NCI-H1417 (cell line): ENCODE measurements around the gene AQP1.

Experiments used
- DNase-seq, 3 experiments: peaks; one replicate each; lab custom pipeline; 2025; lab: John Stamatoyannopoulos, UW

The AQP1 gene

DNA sequence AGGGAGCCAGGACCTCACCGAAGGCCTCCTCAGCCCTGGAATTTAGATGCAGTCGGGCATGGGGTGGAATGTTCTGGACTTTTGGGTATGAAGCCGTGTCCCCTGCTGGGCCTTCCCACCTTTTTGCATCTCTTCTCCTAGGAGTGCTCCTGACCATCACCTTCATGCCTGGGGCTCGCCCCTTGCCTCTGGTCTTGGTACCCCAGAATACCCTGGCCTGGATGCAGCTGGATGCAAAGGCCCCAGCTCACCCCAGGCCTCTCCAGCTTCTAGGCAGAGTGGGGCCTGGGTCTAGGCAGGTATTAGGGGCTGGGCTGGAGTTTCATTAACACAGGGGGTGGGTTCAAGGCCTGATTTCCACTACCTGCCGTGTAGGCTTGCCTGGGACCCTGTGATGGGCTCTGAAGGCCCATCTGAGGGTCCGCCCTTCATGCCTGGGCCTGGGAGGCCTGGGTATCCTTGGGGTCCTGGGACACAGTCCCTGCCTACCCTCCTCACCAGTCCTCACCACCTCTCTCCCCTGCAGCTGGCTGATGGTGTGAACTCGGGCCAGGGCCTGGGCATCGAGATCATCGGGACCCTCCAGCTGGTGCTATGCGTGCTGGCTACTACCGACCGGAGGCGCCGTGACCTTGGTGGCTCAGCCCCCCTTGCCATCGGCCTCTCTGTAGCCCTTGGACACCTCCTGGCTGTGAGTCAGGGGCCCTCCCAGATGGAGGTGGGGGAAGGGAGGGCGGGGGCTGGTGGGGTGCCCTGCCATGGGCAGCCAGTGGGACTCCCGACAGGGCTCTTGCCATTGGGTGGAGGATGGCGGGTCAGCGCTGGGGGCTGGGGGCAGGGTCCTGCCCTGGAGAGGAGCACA is 10.1 kb downstream of the AQP1 start:
- DNase-seq, result no peak

DNA sequence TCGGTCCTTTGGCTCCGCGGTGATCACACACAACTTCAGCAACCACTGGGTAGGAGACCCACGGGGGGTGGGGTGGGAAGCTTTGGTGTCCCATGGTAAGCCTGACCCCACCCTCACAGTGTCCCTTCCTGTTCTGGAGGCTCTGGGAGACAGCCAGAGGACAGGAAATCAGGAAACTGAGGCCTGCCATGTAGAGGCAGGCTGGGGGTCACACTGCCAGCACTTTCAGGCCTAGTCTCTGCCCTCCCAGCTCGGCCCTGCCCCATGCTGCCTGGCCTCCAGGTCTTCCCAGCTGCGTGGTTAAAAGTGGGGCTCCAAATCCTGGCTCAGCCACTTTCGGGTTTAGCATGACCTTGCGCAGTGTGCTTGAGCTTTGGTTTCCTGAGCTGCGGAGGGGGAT is 10.9 kb downstream of the AQP1 start:
- no peak for DNase-seq

DNA sequence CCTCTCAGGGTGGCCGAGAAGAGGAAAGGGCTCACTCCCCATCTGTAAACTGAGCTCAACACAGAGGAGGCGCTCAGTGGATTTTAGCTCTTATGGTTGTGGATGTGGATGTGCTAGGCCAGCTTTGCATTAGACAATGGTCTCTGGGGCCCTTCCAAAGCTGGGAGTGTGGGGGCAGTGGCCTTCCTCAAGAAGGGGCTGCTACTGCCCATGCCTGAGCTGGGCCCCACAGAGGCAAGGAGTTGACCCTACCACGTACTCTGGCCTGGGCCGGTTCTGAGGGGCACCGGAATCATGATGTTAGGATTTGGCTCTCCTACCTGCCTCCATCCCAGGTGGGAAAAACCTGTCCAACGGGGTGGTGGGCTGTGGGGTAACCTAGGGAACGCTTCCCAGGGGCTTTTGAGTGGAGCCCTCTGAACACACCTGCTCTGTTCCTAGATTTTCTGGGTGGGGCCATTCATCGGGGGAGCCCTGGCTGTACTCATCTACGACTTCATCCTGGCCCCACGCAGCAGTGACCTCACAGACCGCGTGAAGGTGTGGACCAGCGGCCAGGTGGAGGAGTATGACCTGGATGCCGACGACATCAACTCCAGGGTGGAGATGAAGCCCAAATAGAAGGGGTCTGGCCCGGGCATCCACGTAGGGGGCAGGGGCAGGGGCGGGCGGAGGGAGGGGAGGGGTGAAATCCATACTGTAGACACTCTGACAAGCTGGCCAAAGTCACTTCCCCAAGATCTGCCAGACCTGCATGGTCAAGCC is 11.5 kb downstream of the AQP1 start:
- DNase-seq, result no peak

DNA sequence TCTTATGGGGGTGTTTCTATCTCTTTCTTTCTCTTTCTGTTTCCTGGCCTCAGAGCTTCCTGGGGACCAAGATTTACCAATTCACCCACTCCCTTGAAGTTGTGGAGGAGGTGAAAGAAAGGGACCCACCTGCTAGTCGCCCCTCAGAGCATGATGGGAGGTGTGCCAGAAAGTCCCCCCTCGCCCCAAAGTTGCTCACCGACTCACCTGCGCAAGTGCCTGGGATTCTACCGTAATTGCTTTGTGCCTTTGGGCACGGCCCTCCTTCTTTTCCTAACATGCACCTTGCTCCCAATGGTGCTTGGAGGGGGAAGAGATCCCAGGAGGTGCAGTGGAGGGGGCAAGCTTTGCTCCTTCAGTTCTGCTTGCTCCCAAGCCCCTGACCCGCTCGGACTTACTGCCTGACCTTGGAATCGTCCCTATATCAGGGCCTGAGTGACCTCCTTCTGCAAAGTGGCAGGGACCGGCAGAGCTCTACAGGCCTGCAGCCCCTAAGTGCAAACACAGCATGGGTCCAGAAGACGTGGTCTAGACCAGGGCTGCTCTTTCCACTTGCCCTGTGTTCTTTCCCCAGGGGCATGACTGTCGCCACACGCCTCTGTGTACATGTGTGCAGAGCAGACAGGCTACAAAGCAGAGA is 12.2 kb downstream of the AQP1 start:
- DNase-seq, result no peak

DNA sequence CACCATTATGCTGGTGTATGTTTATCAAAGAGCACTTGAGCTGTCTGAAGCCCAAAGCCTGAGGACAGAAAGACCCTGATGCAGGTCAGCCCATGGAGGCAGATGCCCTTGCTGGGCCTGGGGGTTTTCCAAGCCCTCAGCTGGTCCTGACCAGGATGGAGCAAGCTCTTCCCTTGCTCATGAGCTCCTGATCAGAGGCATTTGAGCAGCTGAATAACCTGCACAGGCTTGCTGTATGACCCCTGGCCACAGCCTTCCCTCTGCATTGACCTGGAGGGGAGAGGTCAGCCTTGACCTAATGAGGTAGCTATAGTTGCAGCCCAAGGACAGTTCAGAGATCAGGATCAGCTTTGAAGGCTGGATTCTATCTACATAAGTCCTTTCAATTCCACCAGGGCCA is 13.0 kb downstream of the AQP1 start:
- DNase-seq, result no peak

DNA sequence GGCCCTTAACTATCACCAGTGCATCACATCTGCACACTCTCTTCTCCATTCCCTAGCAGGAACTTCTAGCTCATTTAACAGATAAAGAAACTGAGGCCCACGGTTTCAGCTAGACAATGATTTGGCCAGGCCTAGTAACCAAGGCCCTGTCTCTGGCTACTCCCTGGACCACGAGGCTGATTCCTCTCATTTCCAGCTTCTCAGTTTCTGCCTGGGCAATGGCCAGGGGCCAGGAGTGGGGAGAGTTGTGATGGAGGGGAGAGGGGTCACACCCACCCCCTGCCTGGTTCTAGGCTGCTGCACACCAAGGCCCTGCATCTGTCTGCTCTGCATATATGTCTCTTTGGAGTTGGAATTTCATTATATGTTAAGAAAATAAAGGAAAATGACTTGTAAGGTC is 13.5 kb downstream of the AQP1 start:
- no peak for DNase-seq

DNA sequence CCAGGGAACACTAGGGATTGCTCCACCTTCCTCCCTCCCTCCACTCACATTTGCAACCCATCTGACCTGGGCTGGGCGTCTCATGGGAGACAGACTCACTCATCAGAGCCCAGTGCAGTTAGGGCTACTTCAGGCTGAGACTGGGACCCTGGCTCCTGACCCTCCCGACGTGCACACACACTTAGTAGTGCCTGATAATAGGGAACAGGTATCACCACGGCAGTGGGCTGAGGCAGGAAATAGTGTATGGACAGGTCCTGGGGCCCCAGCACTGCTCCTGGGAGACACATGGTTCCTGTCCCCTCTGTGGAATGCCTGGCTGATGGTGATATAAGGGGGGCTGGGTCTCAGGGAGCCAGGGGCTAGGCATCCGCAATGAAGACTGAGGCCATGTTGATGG is 14.3 kb downstream of the AQP1 start:
- DNase-seq, result no peak

DNA sequence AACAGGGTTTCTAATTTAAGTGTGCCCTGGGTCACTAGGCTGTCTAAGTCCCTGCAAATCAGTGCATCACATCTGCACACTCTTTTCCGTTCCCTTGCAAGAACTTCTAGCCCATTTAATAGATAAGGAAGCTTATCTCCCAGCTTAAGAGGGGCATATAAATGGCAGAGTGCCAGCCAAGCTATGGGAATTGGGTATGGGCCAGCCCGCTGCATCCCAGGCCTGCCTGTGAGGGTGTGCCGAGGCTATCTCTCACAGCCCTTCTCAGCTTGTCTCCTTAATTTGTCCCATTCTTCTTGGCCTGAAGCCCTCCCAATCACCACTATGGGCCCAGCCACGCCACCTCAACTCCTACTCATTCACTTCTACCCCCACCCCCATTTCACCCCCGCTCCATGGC is 14.7 kb downstream of the AQP1 start:
- no peak for DNase-seq

DNA sequence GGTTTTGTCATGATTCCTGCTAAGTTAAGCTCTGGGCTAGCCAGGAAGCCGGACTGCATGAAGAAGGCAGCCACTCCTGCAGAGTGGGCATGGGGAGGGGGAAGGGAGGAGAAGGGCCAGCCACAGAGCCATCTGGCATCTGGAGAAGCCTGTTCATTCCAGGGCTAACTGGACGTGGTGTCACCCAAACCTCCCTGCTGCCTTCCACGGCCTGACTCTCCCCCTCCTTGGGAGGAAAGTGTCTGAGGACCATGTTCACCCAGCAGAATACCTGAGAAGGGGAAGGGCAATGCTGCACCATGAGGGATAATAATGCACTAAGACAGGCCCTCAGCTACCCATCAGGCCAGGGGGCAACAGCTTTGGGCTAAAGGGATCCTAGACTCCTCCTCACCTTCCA is 15.4 kb downstream of the AQP1 start:
- DNase-seq, result no peak

DNA sequence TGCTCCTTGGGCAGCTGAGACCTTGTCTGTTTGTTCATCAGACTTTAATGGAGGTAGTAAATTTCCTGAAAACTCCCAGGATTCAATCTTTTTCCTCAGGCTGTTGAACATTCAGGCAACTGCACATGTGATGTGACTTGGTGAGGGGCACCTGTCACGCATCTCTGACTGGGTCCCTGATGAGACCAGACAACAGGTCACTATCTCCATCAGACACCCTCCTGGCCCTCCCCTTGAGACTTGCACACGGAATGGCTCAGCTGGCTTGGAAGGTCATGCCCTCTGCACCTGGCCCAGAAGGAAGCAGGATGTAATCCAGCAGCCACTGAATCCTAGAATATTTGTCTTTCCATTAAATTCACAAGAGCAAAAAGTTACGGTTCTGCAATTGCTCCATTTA is 15.9 kb downstream of the AQP1 start:
- DNase-seq, result no peak

DNA sequence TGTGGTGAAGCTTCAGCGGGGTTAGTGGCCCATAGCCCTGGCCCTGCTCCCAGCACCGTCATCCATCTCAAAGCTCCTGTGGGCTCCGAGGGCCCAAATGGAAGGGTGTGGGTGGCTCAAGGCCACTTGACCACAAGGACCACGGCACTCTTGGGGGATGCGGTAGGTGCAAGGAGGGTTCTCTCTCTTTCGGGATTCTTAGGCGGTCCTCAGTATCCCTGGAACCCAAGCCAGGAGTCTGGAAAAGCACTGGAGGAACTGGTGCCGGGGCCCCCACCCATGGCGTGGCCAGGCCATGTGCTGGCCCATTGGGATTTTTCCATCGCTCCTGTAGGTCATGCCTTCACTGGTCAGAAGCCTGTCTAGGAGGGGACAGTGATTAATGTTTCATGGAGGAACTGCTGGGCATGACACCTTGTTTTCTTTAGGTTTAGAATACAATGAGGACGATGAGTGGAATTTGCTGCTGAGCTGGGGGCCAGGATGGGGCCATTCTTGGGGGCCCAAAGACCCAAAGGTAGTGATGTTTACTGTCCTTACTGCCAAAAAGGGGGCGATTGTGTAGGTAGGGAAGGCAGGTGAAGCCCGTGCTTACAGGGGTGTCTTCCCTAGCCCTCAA is 16.7 kb downstream of the AQP1 start:
- DNase-seq, result no peak

DNA sequence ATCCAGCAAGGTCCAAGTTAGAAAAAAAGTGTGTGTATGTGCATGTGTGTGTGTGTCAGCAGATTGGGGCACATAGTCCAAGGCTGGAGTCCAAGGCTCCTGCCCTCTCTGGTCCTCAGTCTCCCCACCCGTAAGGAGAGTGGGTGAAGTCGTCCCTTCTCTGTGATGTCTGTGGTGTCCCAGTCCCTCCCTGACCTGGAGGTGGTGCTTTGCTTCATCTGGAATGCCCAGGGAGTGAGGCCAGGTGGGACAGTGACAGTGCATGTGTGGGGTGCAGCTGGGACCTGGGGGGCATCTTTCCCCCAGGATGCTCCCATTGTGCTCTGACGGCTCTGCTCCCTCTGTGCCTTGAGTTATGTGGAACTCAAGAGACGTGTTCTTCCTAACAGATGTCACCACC is 18.0 kb downstream of the AQP1 start:
- no peak for DNase-seq

DNA sequence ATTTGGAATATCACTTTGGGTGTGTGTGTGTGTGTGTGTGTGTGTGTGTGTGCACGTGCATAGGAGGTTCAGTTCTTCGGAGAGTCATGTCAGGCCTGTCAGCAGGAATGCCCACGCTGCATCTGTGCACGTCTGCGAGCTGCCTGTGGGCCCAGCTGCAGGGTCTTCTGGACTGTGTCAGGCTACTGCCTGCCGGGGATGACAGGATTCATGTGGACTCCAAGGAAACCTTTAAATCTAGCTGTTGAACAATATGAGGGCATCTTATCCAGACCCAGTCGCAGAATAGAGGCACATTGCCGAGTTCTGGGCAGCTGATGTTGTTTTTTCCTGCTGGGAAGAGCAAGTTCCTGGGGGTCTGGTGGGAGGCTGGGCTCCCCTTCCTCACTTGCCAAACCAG is 19.0 kb downstream of the AQP1 start:
- no peak for DNase-seq

DNA sequence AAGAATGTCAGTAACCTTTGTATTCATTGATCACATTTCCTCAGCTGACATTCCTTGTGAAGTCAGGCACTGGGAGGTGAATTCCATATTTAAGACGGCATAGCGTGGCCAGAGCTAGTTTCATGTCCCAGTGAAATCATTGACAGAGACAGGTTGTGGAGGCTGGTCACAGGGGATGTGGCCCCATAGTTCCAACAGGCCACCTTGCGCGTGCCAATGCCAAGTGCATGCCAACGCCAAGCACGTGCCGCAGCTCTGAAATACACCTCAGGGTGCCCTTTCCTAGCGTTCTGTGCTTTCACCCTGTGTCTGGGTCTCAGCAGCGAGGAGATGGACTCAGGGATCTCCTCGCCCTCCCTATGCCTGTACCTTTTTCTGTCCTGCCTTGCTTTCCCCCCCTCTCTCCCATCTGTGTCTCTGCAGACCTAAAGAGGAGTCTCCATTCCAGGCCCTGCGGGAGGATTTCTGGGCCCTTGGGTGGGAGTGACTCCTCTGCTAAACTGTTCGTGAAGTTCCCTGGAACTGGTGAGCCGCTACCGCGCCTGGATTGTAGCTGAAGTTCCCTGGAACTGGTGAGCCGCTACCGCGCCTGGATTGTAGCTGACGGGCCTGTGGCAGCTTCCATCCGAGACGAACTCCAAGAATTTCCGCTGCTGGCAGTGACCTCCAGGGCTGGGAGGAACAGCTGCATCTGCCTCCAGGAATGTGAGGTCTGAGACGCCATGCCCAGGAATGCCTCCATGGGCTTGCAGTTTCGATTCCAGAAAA is 19.7 kb downstream of the AQP1 start:
- no peak for DNase-seq

DNA sequence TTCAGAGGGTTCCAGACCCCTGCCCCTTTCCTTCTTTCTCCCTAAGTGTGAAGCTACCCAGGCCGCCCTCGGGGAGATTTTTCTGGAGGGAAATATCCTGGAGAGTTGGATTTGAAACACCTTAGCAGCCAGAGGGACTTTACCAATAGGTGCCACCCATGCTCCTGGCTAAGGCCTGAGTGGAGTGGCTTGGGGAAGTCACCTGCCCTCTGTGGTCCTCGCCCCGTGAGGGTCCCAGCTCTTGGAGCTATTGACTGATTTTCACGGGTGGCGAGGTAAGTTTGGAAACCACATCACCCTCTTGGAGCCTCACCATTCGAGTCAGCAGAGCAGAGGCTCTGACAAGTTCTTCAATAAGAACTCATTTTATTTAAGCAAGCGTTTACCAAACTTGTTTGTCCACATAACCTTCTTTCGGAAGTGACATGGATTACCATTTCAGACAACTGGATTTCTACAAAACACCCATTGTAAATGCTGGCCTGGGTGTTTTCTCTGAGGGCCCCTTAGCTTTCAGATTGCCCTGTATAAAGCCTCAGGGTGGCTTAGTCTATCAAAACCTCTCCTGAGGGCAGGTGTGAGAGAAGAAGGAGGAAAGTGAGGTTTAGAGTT is 20.4 kb downstream of the AQP1 start:
- no peak for DNase-seq

DNA sequence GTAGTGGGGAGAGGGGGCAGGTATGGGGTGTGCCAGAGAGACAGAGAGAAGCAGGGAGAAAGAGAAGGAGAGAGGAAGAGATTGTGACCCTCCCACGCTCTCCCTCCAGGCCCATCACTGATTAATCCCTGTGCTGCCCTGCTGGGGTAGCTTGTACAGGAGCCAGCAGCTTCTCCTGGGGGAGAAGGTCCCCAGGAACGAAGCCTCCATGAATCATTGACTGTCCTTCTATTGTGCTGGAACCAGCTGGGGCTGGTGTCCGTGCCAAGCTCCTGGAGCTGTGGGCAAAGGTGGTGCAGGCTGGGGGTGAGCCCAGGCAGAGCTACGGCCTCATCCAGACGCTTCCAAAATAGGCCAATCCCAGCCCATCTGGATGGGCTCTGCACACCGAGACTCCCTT is 20.9 kb downstream of the AQP1 start:
- DNase-seq, result no peak

DNA sequence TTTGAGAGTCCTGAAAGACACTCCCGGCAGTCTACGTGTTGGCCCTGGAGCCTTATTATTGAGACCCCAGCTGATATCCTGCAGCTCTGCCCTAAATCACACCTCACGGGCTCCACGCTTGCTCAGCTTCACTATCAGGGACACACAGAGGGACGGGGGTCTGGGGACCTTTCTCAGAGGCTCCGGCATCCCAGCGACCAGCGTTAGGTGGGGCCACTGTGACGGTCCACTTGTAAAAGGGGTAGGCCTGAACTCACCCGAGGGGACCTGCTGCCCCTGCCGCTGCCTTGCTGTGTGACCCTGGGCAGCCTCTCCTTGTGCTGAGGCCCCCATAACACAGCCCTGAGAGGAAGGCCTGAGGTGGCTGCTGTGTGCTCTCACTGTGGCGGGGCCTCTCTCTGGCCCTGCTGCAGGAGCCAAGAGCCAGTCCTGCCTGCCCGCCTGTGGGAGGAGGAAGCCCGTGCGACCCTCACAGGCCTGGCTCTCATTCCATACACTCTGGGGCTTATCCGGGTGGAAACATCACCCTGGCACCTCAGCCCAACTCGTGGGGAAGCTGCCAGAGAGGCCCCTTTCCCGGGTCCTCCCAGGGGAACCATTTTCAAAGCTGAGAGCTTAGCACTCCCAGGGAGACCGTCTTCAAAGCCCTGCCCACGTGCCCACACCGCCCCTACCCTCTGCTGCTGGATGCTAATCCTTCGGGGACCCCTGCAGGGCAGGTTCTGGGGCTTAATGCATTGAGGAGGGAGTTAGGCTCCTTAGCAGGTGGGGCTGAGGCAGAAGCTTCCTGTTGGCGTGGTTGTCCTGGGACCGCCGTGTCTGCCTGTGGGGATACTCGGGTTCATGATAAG is 21.7 kb downstream of the AQP1 start:
- DNase-seq, result peak in 1 of 3 experiments; percentile 9

DNA sequence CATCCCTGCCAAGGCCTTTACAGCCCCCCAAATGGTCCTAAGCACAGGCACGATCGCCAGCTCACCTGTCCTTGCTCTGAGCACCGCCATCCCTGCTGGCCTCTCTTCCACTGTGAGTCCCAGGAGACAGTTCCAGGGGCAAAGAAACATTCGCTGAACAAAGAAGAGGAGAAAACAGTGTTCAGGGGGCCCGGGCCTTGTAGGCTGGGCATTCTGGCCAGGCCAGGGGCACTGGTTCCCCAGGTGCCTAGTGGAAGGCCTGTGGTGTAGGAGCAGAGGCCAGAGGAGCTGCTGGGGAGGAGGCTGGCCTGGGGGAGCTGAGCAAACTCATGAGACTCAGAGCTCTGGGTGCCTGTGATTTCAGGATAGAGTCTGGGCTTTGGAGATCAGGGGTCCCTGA is 22.6 kb downstream of the AQP1 start:
- no peak for DNase-seq

DNA sequence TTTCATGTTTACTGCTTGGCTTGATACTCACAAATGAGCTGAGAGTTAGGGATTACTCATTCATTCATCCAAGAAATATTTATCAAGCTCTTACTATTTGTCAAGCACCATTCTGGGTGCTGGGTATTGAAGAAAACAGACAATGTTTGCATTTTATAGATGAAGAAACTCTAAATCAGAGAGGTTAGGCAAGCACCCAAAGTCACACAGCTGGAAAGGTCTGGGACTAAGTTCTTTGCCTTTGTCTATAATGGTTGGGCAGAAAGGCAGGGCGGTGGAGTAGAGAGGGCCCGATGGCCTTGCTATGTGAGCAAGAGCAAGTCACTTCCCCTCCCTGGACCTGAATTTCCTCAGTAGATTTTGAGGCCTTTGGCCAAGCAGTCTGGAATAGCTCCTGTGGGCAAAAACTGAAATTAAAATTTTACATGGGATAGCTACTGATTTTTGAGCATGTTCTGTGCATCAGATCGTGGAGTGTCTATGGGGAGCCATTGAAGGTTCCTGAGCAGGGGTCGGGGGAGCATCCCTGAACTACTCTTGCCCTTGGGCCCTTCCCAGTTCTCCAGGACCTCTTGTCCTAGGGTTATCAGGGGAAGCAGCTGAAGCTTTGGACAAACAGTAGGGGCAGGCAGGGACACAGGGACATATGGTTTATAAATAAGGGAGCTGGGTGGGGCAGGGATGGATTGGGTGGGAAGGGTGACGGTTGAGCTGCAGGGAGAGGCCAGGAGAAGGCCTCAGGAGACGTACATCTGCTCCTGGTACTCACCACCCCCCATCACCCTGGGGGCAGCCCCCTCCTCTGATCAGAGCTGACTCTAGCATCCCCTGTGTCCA is 23.3 kb downstream of the AQP1 start:
- no peak for DNase-seq

DNA sequence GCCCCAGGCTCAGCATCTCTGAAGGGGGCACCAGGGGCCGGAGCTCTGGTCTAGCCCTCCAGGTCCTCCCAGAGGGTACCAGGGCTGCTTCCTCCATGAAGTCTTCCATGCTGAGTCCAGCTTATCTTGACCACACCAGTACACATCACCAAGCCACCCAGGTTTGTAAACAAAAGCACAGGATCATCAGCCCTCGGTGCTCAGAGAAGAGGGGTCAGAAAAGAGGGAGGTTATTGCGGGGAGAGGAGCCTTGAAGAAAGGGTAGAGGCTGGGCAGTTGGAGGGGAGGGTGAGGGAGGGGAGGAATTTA is 23.9 kb downstream of the AQP1 start:
- DNase-seq, result no peak
